ENCODE measurements around the gene ANXA11. TPM values are rescaled to one million over a fixed set of nuclear protein-coding genes. Genes with fewer than 3 reads are reported as not detected.

The ANXA11 gene
- total RNA-seq, 2 experiments from 2014 or later, result 249 to 277 TPM

GRCh38 chr10:80196950-80197315, 8.4 kb downstream of the ANXA11 start:
- peaks cover 50% of the 10 kb centered on the region for H3K36me3 Mint-ChIP-seq (ENCODE audit: low read depth)
- ChIA-PET POLR2A (interaction anchor here (1.7 kb wide), 1 partner anchor 9 kb away, joined by 12 read pairs; no protein-coding TSS in a partner anchor), CTCF (interaction anchor here (2.0 to 2.5 kb wide), 2 partner anchors 9 to 53 kb away, joined by 9 to 10 read pairs; no protein-coding TSS in a partner anchor)
- no peaks in the 10 kb centered on the region for H3K27me3 Mint-ChIP-seq (ENCODE audit: low read depth)
- ATAC-seq, result no peak
- peak overlapping the region; percentile 86 for H3K27ac Mint-ChIP-seq
- H3K4me3 Mint-ChIP-seq, result no peak overlapping the region
- DNase-seq, result no peak
- H3K4me1 Mint-ChIP-seq (ENCODE audit: low read depth), result peaks cover 76% of the 10 kb centered on the region
- peaks cover 9% of the 10 kb centered on the region for H3K9me3 Mint-ChIP-seq (ENCODE audit: insufficient read depth)

- Mint-ChIP-seq H3K9me3 (ENCODE audit: insufficient read depth) (peaks cover 9% of the 10 kb centered on the region), H3K27ac (peak overlapping the region; percentile 86), H3K27me3 (ENCODE audit: low read depth) (no peaks in the 10 kb centered on the region), H3K4me1 (ENCODE audit: low read depth) (peaks cover 76% of the 10 kb centered on the region), H3K36me3 (ENCODE audit: low read depth) (peaks cover 50% of the 10 kb centered on the region), H3K4me3 (peak overlapping the region; percentile 39)
- ChIA-PET CTCF (interaction anchor here (1.3 to 2.5 kb wide), 3 partner anchors 8 to 53 kb away, joined by 6 to 10 read pairs (median 9); no protein-coding TSS in a partner anchor), POLR2A (interaction anchor here (1.7 kb wide), 1 partner anchor 9 kb away, joined by 12 read pairs; no protein-coding TSS in a partner anchor)
- DNase-seq (peak; percentile 74), ATAC-seq (peak; percentile 86)
Measured at GRCh38 chr10:80196270-80196949, 8.9 kb downstream of the ANXA11 start.

GRCh38 chr10:80195046-80195574, 10.2 kb downstream of the ANXA11 start:
- Mint-ChIP-seq H3K36me3 (ENCODE audit: low read depth) (peaks cover 47% of the 10 kb centered on the region), H3K9me3 (ENCODE audit: insufficient read depth) (peaks cover 9% of the 10 kb centered on the region), H3K4me3 (no peak overlapping the region), H3K27ac (peak overlapping the region; percentile 86), H3K4me1 (ENCODE audit: low read depth) (peaks cover 67% of the 10 kb centered on the region), H3K27me3 (ENCODE audit: low read depth) (no peaks in the 10 kb centered on the region)
- DNase-seq, result no peak
- CTCF ChIA-PET, result interaction anchor here (1.3 to 2.2 kb wide), 2 partner anchors 8 to 11 kb away, joined by 6 to 8 read pairs; no protein-coding TSS in a partner anchor
- POLR2A ChIA-PET, result no interaction called here
- no peak for ATAC-seq

- Mint-ChIP-seq H3K4me3 (no peak overlapping the region), H3K36me3 (ENCODE audit: low read depth) (peaks cover 49% of the 10 kb centered on the region), H3K27me3 (ENCODE audit: low read depth) (no peaks in the 10 kb centered on the region), H3K27ac (peak overlapping the region; percentile 46), H3K9me3 (ENCODE audit: insufficient read depth) (peaks cover 9% of the 10 kb centered on the region), H3K4me1 (ENCODE audit: low read depth) (peaks cover 68% of the 10 kb centered on the region)
- ChIA-PET CTCF (interaction anchor here (1.3 to 2.2 kb wide), 2 partner anchors 9 to 10 kb away, joined by 6 to 8 read pairs; no protein-coding TSS in a partner anchor), POLR2A (interaction anchor here (1.3 to 1.5 kb wide), 2 partner anchors 10 to 11 kb away, joined by 3 to 7 read pairs; partner anchors contain the start of gene ANXA11)
- DNase-seq, result no peak
- ATAC-seq, result no peak
Measured at GRCh38 chr10:80194373-80195045, 10.8 kb downstream of the ANXA11 start.

GRCh38 chr10:80192553-80192952, 12.8 kb downstream of the ANXA11 start:
- Mint-ChIP-seq H3K4me1 (ENCODE audit: low read depth) (peaks cover 68% of the 10 kb centered on the region), H3K27ac (no peak overlapping the region), H3K36me3 (ENCODE audit: low read depth) (peaks cover 55% of the 10 kb centered on the region), H3K9me3 (ENCODE audit: insufficient read depth) (peaks cover 9% of the 10 kb centered on the region), H3K27me3 (ENCODE audit: low read depth) (no peaks in the 10 kb centered on the region), H3K4me3 (no peak overlapping the region)
- DNase-seq (no peak), ATAC-seq (no peak)
- POLR2A ChIA-PET, result interaction anchor here (0.9 kb wide), 1 partner anchor 13 kb away, joined by 3 read pairs; the partner anchor contains the start of gene ANXA11
- CTCF ChIA-PET, result interaction anchor here (2.6 kb wide), 1 partner anchor 11 kb away, joined by 12 read pairs; no protein-coding TSS in a partner anchor

GRCh38 chr10:80191589-80192270, 13.6 kb downstream of the ANXA11 start:
- ATAC-seq (no peak), DNase-seq (no peak)
- no peak overlapping the region for H3K4me3 Mint-ChIP-seq
- peak overlapping the region; percentile 71 for H3K27ac Mint-ChIP-seq
- peaks cover 60% of the 10 kb centered on the region for H3K36me3 Mint-ChIP-seq (ENCODE audit: low read depth)
- ChIA-PET POLR2A (interaction anchor here (1.8 kb wide), 1 partner anchor 11 kb away, joined by 6 read pairs; no protein-coding TSS in a partner anchor), CTCF (interaction anchor here (2.6 kb wide), 1 partner anchor 12 kb away, joined by 12 read pairs; no protein-coding TSS in a partner anchor)
- H3K4me1 Mint-ChIP-seq (ENCODE audit: low read depth), result peaks cover 67% of the 10 kb centered on the region
- peaks cover 9% of the 10 kb centered on the region for H3K9me3 Mint-ChIP-seq (ENCODE audit: insufficient read depth)
- no peaks in the 10 kb centered on the region for H3K27me3 Mint-ChIP-seq (ENCODE audit: low read depth)

GRCh38 chr10:80188713-80189112, 16.6 kb downstream of the ANXA11 start:
- H3K9me3 Mint-ChIP-seq (ENCODE audit: insufficient read depth), result peaks cover 9% of the 10 kb centered on the region
- peaks cover 71% of the 10 kb centered on the region for H3K4me1 Mint-ChIP-seq (ENCODE audit: low read depth)
- DNase-seq (no peak), ATAC-seq (no peak)
- ChIA-PET CTCF (interaction anchor here (1.2 to 3.6 kb wide), 5 partner anchors 8 to 45 kb away, joined by 7 to 44 read pairs (median 8); partner anchors contain the start of gene ANXA11), POLR2A (interaction anchor here (1.2 to 4.1 kb wide), 4 partner anchors 12 to 854 kb away, joined by 3 to 80 read pairs (median 5); partner anchors contain the start of gene ANXA11)
- peak overlapping the region; percentile 89 for H3K27ac Mint-ChIP-seq
- no peaks in the 10 kb centered on the region for H3K27me3 Mint-ChIP-seq (ENCODE audit: low read depth)
- H3K4me3 Mint-ChIP-seq, result peak overlapping the region; percentile 53
- H3K36me3 Mint-ChIP-seq (ENCODE audit: low read depth), result peaks cover 43% of the 10 kb centered on the region

- H3K4me3 Mint-ChIP-seq, result peak overlapping the region; percentile 55
- no peaks in the 10 kb centered on the region for H3K27me3 Mint-ChIP-seq (ENCODE audit: low read depth)
- POLR2A ChIA-PET, result interaction anchor here (0.7 to 4.1 kb wide), 9 partner anchors 9 to 1866 kb away, joined by 3 to 80 read pairs (median 3); partner anchors contain the start of gene ANXA11
- DNase-seq (peak; percentile 92), ATAC-seq (peak; percentile 93)
- H3K27ac Mint-ChIP-seq, result peak overlapping the region; percentile 89
- CTCF ChIA-PET, result interaction anchor here (0.7 to 3.6 kb wide), 11 partner anchors 9 to 44 kb away, joined by 3 to 44 read pairs (median 7); partner anchors contain the start of gene ANXA11
- peaks cover 5% of the 10 kb centered on the region for H3K9me3 Mint-ChIP-seq (ENCODE audit: insufficient read depth)
- peaks cover 40% of the 10 kb centered on the region for H3K36me3 Mint-ChIP-seq (ENCODE audit: low read depth)
- peaks cover 69% of the 10 kb centered on the region for H3K4me1 Mint-ChIP-seq (ENCODE audit: low read depth)
Measured at GRCh38 chr10:80187465-80188409, 17.6 kb downstream of the ANXA11 start.

GRCh38 chr10:80187060-80187459, 18.3 kb downstream of the ANXA11 start:
- Mint-ChIP-seq H3K4me3 (peak overlapping the region; percentile 55), H3K9me3 (ENCODE audit: insufficient read depth) (peaks cover under 1% of the 10 kb centered on the region)

More at GRCh38 chr10:80187060-80187459, 18.3 kb downstream of the ANXA11 start:
- POLR2A ChIA-PET, result interaction anchor here (0.8 to 4.1 kb wide), 6 partner anchors 9 to 1866 kb away, joined by 3 to 80 read pairs (median 6); partner anchors contain the start of gene ANXA11
- CTCF ChIA-PET, result interaction anchor here (0.9 to 3.6 kb wide), 5 partner anchors 10 to 40 kb away, joined by 3 to 44 read pairs (median 8); partner anchors contain the start of gene ANXA11
- H3K27me3 Mint-ChIP-seq (ENCODE audit: low read depth), result no peaks in the 10 kb centered on the region
- peaks cover 68% of the 10 kb centered on the region for H3K4me1 Mint-ChIP-seq (ENCODE audit: low read depth)
- ATAC-seq, result no peak
- DNase-seq, result no peak
- H3K27ac Mint-ChIP-seq, result peak overlapping the region; percentile 89
- H3K36me3 Mint-ChIP-seq (ENCODE audit: low read depth), result peaks cover 35% of the 10 kb centered on the region

Data from activated CD8-positive, alpha-beta T cell treated with anti-CD3 and anti-CD28 coated beads, Interleukin-2, amount 10 ng/mL, durations not matched to agents 7 days and 5 days (primary cell).